ENCODE measurements around the gene UNC80.
"Not testable (repeated sequence)": the region's sequence is repeated elsewhere in the genome, so short reads cannot be mapped to it uniquely, and the experiment has no call there.

GRCh38 chr2:209795425-209795824 is 23.8 kb downstream of the UNC80 start:
- not testable (repeated sequence) for TF ChIP-seq CTCF (conservative IDR thresholded peaks at IDR 0.05; ENCODE audit: low read depth, low read length); ELK1 (IDR thresholded peaks at IDR 0.05; ENCODE audit: borderline replicate concordance, low read depth, low read length); BHLHE40 (IDR thresholded peaks at IDR 0.05; ENCODE audit: low read depth, low read length); POLR2A (IDR thresholded peaks at IDR 0.05; ENCODE audit: low read depth, low read length); RFX5 (IDR thresholded peaks at IDR 0.05; ENCODE audit: low read depth, low read length); USF2 (IDR thresholded peaks at IDR 0.05; ENCODE audit: low read depth, low read length); RAD21 (IDR thresholded peaks at IDR 0.05; ENCODE audit: low read length); CEBPB (IDR thresholded peaks at IDR 0.05; ENCODE audit: low read depth, low read length)

All from IMR-90 (cell line).